ENCODE measurements around the gene TLE3. TPM values are rescaled to one million over a fixed set of nuclear protein-coding genes. Genes with fewer than 3 reads are reported as not detected.

Gene TLE3
- total RNA-seq, 1 donor from 2014 or later, result 45.4 TPM

DNA sequence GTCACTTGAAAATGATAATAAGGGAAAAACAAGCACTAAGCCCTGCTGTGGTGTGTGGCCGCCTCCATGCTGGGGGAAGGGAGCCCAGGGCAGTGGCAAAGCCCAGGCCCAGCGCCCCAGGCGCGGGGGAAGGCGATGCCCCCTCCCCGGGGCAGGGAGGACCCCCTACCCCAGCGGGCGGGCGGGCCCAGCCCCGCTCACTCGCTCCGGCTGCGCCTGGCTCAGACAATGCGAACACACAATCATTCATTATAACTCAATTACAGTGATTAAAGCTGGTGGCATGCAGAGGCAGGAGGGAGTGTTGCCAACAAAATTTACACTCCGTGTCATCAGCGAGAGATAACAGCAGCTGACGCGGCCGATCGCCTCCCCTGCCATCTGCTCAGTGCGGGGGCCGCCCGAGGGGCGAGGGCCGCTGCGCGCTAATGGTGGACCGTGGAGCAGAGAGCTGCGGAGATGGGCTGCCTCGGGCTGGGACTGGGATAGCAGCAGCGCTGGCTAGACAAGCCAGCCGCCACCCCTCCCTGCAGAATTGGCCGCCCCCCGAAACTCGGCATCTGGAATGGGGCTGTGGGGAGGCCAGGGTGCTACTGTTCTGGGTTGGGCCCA is 64.1 kb downstream of the TLE3 start:
- Histone ChIP-seq H4K20me1 (ENCODE audit: insufficient read depth, low read length) (no peaks in the 10 kb centered on the region), H3K9me3 (ENCODE audit: insufficient read depth, low read depth, low read length) (no peaks in the 10 kb centered on the region), H3K9ac (ENCODE audit: low read length) (no peak overlapping the region), H3K4me1 (ENCODE audit: insufficient read depth, low read length) (peaks cover 10% of the 10 kb centered on the region), H3K27ac (ENCODE audit: low read depth, low read length) (no peak overlapping the region), H3K4me2 (ENCODE audit: low read length) (peak overlapping the region; percentile 71), H3K79me2 (ENCODE audit: insufficient read depth, low read length) (no peaks in the 10 kb centered on the region), H3K4me3 (ENCODE audit: insufficient read depth, low read depth, low read length) (no peak overlapping the region), H2AFZ (ENCODE audit: low read depth, low read length) (no peak overlapping the region), H3K27me3 (ENCODE audit: insufficient read depth, low read length) (peaks cover 25% of the 10 kb centered on the region), H3K36me3 (ENCODE audit: insufficient read depth, low read length) (no peaks in the 10 kb centered on the region)
- H3K27ac Mint-ChIP-seq (ENCODE audit: unreplicated experiment), result no peak overlapping the region
- TF ChIP-seq, protein P1, sequence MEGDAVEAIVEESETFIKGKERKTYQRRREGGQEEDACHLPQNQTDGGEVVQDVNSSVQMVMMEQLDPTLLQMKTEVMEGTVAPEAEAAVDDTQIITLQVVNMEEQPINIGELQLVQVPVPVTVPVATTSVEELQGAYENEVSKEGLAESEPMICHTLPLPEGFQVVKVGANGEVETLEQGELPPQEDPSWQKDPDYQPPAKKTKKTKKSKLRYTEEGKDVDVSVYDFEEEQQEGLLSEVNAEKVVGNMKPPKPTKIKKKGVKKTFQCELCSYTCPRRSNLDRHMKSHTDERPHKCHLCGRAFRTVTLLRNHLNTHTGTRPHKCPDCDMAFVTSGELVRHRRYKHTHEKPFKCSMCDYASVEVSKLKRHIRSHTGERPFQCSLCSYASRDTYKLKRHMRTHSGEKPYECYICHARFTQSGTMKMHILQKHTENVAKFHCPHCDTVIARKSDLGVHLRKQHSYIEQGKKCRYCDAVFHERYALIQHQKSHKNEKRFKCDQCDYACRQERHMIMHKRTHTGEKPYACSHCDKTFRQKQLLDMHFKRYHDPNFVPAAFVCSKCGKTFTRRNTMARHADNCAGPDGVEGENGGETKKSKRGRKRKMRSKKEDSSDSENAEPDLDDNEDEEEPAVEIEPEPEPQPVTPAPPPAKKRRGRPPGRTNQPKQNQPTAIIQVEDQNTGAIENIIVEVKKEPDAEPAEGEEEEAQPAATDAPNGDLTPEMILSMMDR (IDR thresholded peaks at IDR 0.05; ENCODE audit: insufficient read depth, low read depth, low read length), result no peak
- TF ChIP-seq EZH2 (IDR thresholded peaks at IDR 0.05; ENCODE audit: insufficient read depth, low read length), result no peak
- peaks cover 75% of the 10 kb centered on the region for H3K27me3 Mint-ChIP-seq (ENCODE audit: low read depth, unreplicated experiment)
- H3K4me1 Mint-ChIP-seq (ENCODE audit: low read depth, unreplicated experiment), result no peaks in the 10 kb centered on the region
- no peak overlapping the region for H3K4me3 Mint-ChIP-seq (ENCODE audit: unreplicated experiment)
- no peaks in the 10 kb centered on the region for H3K36me3 Mint-ChIP-seq (ENCODE audit: low read depth, unreplicated experiment)
- FAIRE-seq, result no peak
- H3K9me3 Mint-ChIP-seq (ENCODE audit: unreplicated experiment), result no peaks in the 10 kb centered on the region
- DNase-seq (ENCODE audit: low read depth), result peak; percentile 74

GRCh38 chr15:70033109-70033508 is 64.6 kb downstream of the TLE3 start:
- Mint-ChIP-seq H3K4me3 (ENCODE audit: unreplicated experiment) (no peak overlapping the region), H3K4me1 (ENCODE audit: low read depth, unreplicated experiment) (no peaks in the 10 kb centered on the region), H3K27ac (ENCODE audit: unreplicated experiment) (no peak overlapping the region), H3K9me3 (ENCODE audit: unreplicated experiment) (no peaks in the 10 kb centered on the region), H3K27me3 (ENCODE audit: low read depth, unreplicated experiment) (peaks cover 77% of the 10 kb centered on the region), H3K36me3 (ENCODE audit: low read depth, unreplicated experiment) (no peaks in the 10 kb centered on the region)
- Histone ChIP-seq H3K27ac (ENCODE audit: low read depth, low read length) (no peak overlapping the region), H3K9me3 (ENCODE audit: insufficient read depth, low read depth, low read length) (no peaks in the 10 kb centered on the region), H3K4me1 (ENCODE audit: insufficient read depth, low read length) (peaks cover 10% of the 10 kb centered on the region), H3K27me3 (ENCODE audit: insufficient read depth, low read length) (peaks cover 25% of the 10 kb centered on the region), H3K4me2 (ENCODE audit: low read length) (peak overlapping the region; percentile 71), H3K79me2 (ENCODE audit: insufficient read depth, low read length) (no peaks in the 10 kb centered on the region), H3K36me3 (ENCODE audit: insufficient read depth, low read length) (no peaks in the 10 kb centered on the region), H3K9ac (ENCODE audit: low read length) (no peak overlapping the region), H3K4me3 (ENCODE audit: insufficient read depth, low read depth, low read length) (no peak overlapping the region), H2AFZ (ENCODE audit: low read depth, low read length) (no peak overlapping the region), H4K20me1 (ENCODE audit: insufficient read depth, low read length) (no peaks in the 10 kb centered on the region)
- FAIRE-seq (no peak), DNase-seq (ENCODE audit: low read depth) (no peak)
- TF ChIP-seq EZH2 (IDR thresholded peaks at IDR 0.05; ENCODE audit: insufficient read depth, low read length), result no peak

- no peaks in the 10 kb centered on the region for H3K9me3 Mint-ChIP-seq (ENCODE audit: unreplicated experiment)
Observed at GRCh38 chr15:70032509-70032908, 65.2 kb downstream of the TLE3 start.

More at GRCh38 chr15:70032509-70032908, 65.2 kb downstream of the TLE3 start:
- FAIRE-seq (no peak), DNase-seq (ENCODE audit: low read depth) (no peak)
- Mint-ChIP-seq H3K4me3 (ENCODE audit: unreplicated experiment) (no peak overlapping the region), H3K4me1 (ENCODE audit: low read depth, unreplicated experiment) (no peaks in the 10 kb centered on the region), H3K27ac (ENCODE audit: unreplicated experiment) (no peak overlapping the region), H3K36me3 (ENCODE audit: low read depth, unreplicated experiment) (no peaks in the 10 kb centered on the region), H3K27me3 (ENCODE audit: low read depth, unreplicated experiment) (peaks cover 83% of the 10 kb centered on the region)
- Histone ChIP-seq H4K20me1 (ENCODE audit: insufficient read depth, low read length) (no peaks in the 10 kb centered on the region), H2AFZ (ENCODE audit: low read depth, low read length) (no peak overlapping the region), H3K9me3 (ENCODE audit: insufficient read depth, low read depth, low read length) (no peaks in the 10 kb centered on the region), H3K79me2 (ENCODE audit: insufficient read depth, low read length) (no peaks in the 10 kb centered on the region), H3K4me1 (ENCODE audit: insufficient read depth, low read length) (peaks cover 10% of the 10 kb centered on the region), H3K4me2 (ENCODE audit: low read length) (no peak overlapping the region), H3K4me3 (ENCODE audit: insufficient read depth, low read depth, low read length) (no peak overlapping the region), H3K27ac (ENCODE audit: low read depth, low read length) (no peak overlapping the region), H3K27me3 (ENCODE audit: insufficient read depth, low read length) (peaks cover 27% of the 10 kb centered on the region), H3K36me3 (ENCODE audit: insufficient read depth, low read length) (no peaks in the 10 kb centered on the region), H3K9ac (ENCODE audit: low read length) (no peak overlapping the region)
- TF ChIP-seq, protein P1 (IDR thresholded peaks at IDR 0.05; ENCODE audit: insufficient read depth, low read depth, low read length), result no peak
- no peak for TF ChIP-seq EZH2 (IDR thresholded peaks at IDR 0.05; ENCODE audit: insufficient read depth, low read length)

Measured in astrocyte (in vitro differentiated cells and primary cell).